ENCODE data around the gene NUDT6.
"Not testable (repeated sequence)": the region's sequence is repeated elsewhere in the genome, so short reads cannot be mapped to it uniquely, and the experiment has no call there.

DNA sequence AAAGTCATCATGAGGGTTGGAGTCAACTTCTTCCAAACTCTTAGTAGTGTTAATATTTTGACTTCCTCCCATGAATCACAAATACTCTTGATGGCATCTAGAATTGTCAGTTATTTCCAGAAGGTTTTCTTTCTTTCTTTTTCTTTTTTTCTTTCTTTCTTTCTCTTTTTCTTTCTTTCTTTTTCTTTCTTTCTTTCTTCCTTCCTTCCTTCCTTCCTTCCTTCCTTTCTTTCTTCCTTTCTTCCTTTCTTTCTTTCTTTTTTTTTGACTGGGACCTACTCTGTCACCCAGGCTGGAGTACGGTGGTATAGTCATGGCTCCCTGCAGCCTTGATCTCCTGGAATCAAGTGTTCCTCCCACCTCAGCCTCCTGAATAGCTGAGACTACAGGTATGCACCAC, 78.0 kb downstream of the NUDT6 start:
- TF ChIP-seq EZH2 (IDR thresholded peaks at IDR 0.05; ENCODE audit: insufficient read depth, low read length), result not testable (repeated sequence)
- TF ChIP-seq, protein P1, sequence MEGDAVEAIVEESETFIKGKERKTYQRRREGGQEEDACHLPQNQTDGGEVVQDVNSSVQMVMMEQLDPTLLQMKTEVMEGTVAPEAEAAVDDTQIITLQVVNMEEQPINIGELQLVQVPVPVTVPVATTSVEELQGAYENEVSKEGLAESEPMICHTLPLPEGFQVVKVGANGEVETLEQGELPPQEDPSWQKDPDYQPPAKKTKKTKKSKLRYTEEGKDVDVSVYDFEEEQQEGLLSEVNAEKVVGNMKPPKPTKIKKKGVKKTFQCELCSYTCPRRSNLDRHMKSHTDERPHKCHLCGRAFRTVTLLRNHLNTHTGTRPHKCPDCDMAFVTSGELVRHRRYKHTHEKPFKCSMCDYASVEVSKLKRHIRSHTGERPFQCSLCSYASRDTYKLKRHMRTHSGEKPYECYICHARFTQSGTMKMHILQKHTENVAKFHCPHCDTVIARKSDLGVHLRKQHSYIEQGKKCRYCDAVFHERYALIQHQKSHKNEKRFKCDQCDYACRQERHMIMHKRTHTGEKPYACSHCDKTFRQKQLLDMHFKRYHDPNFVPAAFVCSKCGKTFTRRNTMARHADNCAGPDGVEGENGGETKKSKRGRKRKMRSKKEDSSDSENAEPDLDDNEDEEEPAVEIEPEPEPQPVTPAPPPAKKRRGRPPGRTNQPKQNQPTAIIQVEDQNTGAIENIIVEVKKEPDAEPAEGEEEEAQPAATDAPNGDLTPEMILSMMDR (IDR thresholded peaks at IDR 0.05; ENCODE audit: insufficient read depth, low read depth, low read length), result not testable (repeated sequence)

Measured in astrocyte (in vitro differentiated cells and primary cell).